Stimulated activated CD4-positive, alpha-beta T cell treated with anti-CD3 and anti-CD28 coated beads, Interleukin-1b, Interleukin-23, amount 100 ng/mL, for 4 hours (primary cell): ENCODE results near the gene SLC35E2B.
"Not testable (repeated sequence)": the region's sequence is repeated elsewhere in the genome, so short reads cannot be mapped to it uniquely, and the experiment has no call there.

Experiments
- DNase-seq, 2 donors: peaks; one replicate each; pipeline ENCODE4 v3.0.0-alpha.2; 2020; ENCODE audit warnings: low read depth in 2 of 2

SLC35E2B gene

DNA sequence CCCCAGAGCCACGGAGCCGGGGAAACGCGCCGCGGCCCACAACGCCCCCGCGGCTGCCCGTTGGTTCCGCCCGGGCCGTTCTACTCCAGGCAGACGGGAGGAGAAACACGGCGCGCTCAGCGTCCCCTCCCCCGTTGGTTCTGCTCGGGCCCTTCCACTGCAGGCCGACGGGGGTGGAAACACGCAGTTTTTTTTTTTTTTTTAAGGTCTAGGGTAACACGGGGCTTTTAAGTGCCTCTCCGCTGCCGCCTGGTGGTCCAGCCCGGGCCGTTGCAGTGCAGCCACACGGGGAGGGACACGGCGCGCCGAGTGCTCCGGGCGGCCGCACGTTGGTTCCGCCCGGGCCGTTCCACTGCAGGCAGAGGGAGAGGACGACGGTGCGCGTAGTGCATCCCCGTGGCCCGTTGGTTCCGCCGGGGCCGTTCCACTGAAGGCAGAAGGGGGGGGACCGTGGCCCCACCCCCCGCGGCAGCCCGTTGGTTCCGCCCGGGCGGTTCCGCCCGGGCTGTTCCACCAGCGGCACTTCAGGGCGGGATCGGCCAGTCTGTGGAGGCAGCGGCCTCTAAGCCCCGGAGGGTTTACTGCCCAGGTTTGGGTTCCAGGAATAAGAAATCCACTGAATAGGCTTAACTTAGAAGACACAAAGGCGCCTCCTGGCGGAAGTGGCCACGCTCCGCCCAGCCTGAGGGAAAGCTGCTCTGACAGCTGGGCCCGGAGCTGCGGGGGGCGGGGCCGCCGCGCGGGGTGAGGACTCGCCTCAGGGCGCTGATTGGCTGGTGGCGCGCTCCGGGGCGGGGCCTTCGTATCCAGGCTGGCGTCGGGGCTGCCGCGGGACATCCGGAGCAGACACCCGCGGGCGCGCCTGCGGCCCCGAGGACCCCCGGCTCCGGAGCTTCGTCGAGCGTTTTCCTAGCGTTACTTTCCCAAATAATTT, at the start of gene SLC35E2B:
Gene SLC35E2B, minus strand, starts transcription at position 82 of the 934 bp plus-strand sequence. CDS start 16,096 bp downstream, outside the sequence.
- peak; percentile 89 to 95 for DNase-seq

DNA sequence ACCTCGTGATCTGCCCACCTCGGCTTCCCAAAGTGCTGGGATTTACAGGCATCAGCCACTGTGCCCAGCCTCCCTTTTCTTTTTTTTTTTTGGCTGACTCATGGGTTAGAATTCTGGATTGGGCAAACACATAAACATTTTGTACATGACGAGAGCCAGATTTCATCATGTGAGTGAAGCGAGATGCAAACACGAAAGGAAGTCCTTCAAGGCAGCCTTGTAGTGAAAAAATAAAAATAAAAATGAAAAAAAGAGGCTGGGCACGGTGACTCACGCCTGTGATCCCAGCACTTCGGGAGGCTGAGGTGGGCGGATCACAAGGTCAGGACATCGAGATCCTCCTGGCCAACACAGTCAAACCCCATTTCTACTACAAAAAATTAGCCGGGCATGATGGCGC, 48.4 kb upstream of the SLC35E2B start:
- DNase-seq, result not testable (repeated sequence)

- not testable (repeated sequence) for DNase-seq
These were observed 46.3 kb upstream of the SLC35E2B start for GRCh38 chr1:1738799-1739337.

DNA sequence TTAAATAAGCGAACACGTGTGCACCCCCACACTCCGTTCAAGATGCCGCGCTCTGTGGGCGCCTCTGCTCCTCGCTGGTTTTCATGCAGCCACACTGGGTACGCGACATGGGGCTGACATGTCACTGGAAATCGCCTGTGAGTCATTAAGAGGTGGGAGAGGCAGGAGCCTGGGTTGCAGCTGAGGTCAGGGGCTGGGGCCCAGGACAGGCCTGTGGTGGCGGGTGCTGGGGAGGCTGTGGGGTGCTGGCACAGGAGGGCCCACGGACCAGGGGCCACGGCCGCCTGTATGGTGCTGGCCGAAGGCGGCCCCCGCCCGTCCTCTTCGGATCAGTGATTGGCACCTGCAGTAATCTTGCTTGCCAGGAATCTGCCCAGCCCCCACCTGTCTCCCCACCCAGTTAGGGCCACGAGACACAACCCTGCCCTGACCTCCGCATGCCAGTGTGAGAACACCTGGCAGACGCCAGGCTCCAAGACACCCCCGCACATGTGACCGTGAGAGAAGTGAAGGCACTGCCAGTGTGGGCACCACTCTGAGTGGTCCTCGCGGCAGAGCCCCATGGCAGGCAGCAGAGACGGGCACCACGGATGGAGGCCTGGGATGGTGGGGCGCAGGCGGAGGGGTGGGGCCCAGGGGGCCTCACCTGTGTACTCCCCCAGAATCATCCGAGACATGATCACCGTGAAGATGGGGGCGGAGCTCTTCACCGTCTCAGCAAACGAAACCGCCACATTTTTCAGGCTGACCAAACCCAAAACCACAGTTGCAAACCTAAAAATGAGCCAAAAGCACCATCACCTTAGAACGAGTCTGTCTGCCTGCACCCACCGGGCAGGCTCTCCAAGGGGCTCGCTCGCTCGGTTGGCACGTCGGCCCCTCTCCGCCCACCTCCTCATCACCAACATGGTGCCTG, 45.3 kb upstream of the SLC35E2B start:
- not testable (repeated sequence) for DNase-seq

GRCh38 chr1:1732381-1732780, 39.8 kb upstream of the SLC35E2B start:
- no peak for DNase-seq

DNA sequence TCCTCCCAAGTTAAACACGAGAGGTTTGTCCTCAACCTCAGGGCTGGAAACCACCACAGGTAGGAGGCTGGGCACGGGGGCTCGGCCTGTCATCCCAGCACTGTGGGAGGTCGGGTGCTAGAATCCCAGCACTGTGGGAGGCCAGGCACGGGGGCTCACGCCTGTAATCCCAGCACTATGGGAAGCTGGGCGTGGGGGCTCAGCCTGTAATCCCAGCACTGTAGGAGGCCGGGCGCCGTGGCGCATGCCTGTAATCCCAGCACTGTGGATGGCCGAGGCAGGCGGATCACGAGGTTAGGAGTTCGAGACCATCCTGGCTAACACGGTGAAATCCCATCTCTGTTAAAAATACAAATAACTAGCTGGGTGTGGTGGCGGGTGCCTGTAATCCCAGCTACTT, 38.3 kb upstream of the SLC35E2B start:
- no peak for DNase-seq

GRCh38 chr1:1730230-1730629, 37.6 kb upstream of the SLC35E2B start:
- DNase-seq, result not testable (repeated sequence)

DNA sequence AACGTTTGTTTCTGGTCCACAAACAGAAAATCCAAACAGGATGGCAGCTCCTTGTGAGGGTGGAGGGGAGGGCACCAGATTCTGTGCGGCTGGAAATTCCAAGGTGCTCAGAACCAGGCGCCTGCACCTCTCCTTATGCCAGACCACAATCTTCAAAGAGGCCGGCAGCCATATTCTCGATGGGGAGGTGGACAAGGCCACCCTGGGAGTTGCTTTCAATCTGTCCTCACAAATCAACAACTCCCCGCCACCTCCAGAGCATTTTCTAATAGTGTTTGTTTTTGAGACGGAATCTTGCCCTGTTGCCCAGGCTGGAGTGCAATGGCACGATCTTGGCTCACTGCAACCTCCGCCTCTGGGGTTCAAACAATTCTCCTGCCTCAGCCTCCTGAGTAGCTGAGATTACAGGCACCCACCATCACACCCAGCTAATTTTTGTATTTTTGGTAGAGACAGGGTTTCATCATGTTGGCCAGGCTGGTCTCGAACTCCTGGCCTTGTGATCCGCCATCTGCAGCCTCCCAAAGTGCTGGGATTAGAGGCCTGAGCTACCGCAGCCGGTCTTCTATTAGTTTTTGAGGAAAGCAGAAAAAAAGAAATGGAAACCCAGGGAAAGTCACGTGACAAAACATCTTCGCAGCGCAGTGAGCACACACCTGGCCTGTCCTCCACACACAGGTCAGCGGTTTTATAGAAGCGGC, 36.7 kb upstream of the SLC35E2B start:
- DNase-seq, result not testable (repeated sequence)

DNA sequence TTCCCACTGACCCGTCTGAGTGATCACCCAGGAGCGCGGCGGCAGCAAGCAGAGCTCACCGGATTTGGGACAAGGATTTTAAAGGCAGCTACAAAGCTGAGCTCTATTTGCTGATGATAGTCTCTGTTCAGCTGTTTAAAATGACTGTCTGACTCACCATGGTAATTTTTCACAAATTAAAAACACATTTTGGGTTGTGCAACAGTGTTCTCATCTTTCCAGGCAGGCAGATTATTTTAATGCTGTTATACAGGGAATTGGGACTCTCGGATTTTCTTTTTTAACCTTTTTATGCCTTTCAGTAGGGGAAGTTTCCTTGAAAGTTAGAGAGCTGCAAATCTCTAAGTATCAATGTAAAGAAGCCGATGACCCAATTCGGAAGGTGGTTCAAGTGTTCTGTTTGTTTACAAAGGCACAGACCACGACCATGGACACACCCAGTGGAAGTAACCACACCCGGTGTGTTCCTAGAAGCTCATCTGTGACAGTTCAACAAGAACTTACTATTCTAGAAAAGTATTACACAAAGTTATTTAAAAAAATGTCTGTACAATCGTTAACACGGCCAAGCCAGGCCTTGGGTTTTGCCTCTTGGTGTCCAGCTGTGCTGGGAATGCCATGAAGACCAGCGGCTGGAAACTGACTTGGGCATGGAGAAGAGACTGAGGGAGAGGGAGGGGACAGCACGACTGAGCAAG, 35.9 kb upstream of the SLC35E2B start:
- DNase-seq, result not testable (repeated sequence)

GRCh38 chr1:1727131-1727651, 34.6 kb upstream of the SLC35E2B start:
- not testable (repeated sequence) for DNase-seq

- not testable (repeated sequence) for DNase-seq
These were observed 33.5 kb upstream of the SLC35E2B start for GRCh38 chr1:1726088-1726487.

GRCh38 chr1:1724035-1724864, 31.7 kb upstream of the SLC35E2B start, which contains the start of gene CDK11A:
Gene CDK11A (minus strand): TSS chr1:1724357. CDS start chr1:1722818, 1,539 bp downstream.
- DNase-seq, result peak; percentile 92 to 94

GRCh38 chr1:1721201-1721600, 28.6 kb upstream of the SLC35E2B start:
- no peak for DNase-seq

DNA sequence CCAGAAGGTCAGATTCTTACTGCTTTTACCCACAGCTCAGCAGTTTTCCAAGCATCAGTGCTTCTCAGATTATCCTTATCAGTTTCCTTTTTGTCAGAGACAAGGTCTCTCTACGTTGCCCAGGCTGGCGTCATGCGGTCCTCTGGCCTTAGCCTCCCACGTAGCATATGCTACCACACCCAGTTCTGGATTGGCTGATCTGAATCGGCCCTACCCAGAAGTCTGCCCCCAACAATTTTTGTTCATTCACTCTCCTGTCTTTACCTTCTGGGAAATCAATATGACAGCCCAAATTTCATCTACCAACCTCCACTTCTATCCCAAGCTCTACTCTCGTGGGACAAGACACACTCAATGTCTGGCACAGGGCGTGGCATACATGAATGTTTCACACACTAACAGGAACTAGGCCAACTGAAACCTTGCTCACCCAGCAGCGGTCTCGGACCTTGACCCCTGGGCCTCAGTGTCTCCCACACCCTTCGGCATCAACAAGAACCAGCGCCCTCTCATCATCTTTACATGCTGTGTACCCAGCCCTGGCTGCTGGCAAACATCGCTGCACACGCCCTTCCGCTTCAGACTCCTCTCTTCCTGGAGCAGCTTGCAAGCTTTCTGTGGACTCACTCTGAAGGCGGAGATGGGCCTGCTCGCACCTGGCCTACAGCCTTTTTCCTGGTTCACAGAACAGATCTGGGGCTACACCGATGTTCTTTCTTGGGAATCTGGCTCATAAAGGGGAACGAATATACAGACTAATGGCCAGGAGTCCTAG, 22.7 kb upstream of the SLC35E2B start:
- DNase-seq, result not testable (repeated sequence)

GRCh38 chr1:1707897-1708296, 15.3 kb upstream of the SLC35E2B start:
- not testable (repeated sequence) for DNase-seq

GRCh38 chr1:1707241-1707640, 14.6 kb upstream of the SLC35E2B start:
- not testable (repeated sequence) for DNase-seq

DNA sequence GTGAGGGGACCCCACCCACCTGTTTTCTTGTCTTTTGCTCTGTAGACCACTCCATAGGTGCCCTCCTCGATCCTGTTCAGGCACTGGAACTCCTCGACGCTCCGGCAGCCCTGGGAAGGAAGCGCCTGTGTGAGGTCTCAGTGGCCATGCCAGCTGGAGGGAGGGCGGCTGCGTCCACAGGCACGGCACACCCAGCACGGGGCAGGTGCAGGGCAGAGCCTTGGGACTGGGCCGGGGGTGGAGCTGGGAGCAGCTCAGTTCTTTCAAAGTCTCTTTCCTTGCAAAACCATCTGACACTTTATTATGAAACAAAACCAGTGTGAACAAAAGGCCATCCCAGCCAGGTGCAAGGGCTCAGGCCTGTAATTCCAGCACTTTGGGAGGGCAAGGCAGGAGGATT, 13.0 kb upstream of the SLC35E2B start:
- not testable (repeated sequence) for DNase-seq

- not testable (repeated sequence) for DNase-seq
These were observed 11.8 kb upstream of the SLC35E2B start for GRCh38 chr1:1704284-1704957.
